ENCODE data around the gene CNTFR.

DNA sequence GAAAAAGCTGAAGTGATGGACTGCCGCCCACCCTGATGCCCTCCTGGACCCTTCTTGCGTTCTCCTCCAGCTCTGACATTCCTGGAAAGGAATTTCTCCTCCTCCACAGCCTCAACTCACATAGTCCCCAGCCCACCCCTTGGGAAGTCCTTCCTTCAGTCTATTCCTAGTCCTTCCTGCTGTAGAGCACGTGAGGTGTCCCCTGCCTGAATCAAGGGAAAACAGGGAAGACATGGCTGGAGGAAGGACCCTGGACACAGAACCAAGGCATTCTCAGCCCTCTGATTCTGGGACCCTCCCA lies 35.6 kb upstream of the CNTFR start:
- no peak for TF ChIP-seq EP300 (IDR thresholded peaks at IDR 0.05; ENCODE audit: borderline replicate concordance in 1 of 2, control insufficient read depth in 1 of 2, low read depth in 2 of 2, low read length in 2 of 2)
- TF ChIP-seq JUND (IDR thresholded peaks at IDR 0.05; ENCODE audit: low read depth, low read length) = no peak
- no peak for TF ChIP-seq ESRRA (IDR thresholded peaks at IDR 0.05; ENCODE audit: low read length)
- no peak for TF ChIP-seq HDAC6 (IDR thresholded peaks at IDR 0.05; ENCODE audit: unreplicated experiment)
- TF ChIP-seq, protein P1, sequence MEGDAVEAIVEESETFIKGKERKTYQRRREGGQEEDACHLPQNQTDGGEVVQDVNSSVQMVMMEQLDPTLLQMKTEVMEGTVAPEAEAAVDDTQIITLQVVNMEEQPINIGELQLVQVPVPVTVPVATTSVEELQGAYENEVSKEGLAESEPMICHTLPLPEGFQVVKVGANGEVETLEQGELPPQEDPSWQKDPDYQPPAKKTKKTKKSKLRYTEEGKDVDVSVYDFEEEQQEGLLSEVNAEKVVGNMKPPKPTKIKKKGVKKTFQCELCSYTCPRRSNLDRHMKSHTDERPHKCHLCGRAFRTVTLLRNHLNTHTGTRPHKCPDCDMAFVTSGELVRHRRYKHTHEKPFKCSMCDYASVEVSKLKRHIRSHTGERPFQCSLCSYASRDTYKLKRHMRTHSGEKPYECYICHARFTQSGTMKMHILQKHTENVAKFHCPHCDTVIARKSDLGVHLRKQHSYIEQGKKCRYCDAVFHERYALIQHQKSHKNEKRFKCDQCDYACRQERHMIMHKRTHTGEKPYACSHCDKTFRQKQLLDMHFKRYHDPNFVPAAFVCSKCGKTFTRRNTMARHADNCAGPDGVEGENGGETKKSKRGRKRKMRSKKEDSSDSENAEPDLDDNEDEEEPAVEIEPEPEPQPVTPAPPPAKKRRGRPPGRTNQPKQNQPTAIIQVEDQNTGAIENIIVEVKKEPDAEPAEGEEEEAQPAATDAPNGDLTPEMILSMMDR (IDR thresholded peaks at IDR 0.05 in 2 of 3, conservative IDR thresholded peaks at IDR 0.05 in 1 of 3; ENCODE audit: control insufficient read depth in 2 of 3, extremely low read depth in 1 of 3, insufficient read depth in 1 of 3, low read depth in 3 of 3, low read length in 3 of 3) = no peak
- TF ChIP-seq POLR2A (IDR thresholded peaks at IDR 0.05; ENCODE audit: low read depth, low read length) = no peak
